Osteoblast (primary cell): ENCODE results near the gene CKAP2L. TPM values are rescaled to one million over a fixed set of nuclear protein-coding genes. Genes with fewer than 3 reads are reported as not detected.
A peak's percentile ranks its signal among the peaks of the same experiment; 100 is the strongest.

Source experiments
- DNase-seq: peaks from one replicate; pipeline ENCODE4 v3.0.0; 2011; ENCODE audit warnings: low spot score, mixed read lengths; ENCODE audit not compliant: insufficient read length; ENCODE audit errors: missing footprints
- H2AFZ ChIP-seq: 2 replicates; pipeline ENCODE4 v1.6.0; 2011; ENCODE audit warnings: mild to moderate bottlenecking, low read length
- H3K27ac ChIP-seq: 2 replicates; pipeline ENCODE4 v1.5.1; 2011; ENCODE audit warnings: mild to moderate bottlenecking, low read depth, low read length, moderate library complexity
- H3K27me3 ChIP-seq: 2 replicates; pipeline ENCODE4 v1.6.0; 2012; ENCODE audit warnings: mild to moderate bottlenecking, control low read depth, inconsistent platforms, low read length, moderate library complexity; ENCODE audit not compliant: insufficient read depth
- H3K36me3 ChIP-seq: 2 replicates; pipeline ENCODE4 v1.5.1; 2011; ENCODE audit warnings: mild to moderate bottlenecking, low read length, control low read depth, moderate library complexity; ENCODE audit not compliant: insufficient read depth
- H3K4me1 ChIP-seq: 2 replicates; pipeline ENCODE4 v1.5.1; 2011; ENCODE audit warnings: mild to moderate bottlenecking, low read length, control low read depth, moderate library complexity; ENCODE audit not compliant: insufficient read depth
- H3K4me2 ChIP-seq: 2 replicates; pipeline ENCODE4 v1.6.0; 2011; ENCODE audit warnings: mild to moderate bottlenecking, low read length; ENCODE audit not compliant: insufficient read depth
- H3K4me3 ChIP-seq: fragments of 200-600 bp; sonication (generic); 3 replicates; pipeline ENCODE4 v1.5.1; 2012; ENCODE audit warnings: mild to moderate bottlenecking, low read length, inconsistent platforms; ENCODE audit not compliant: insufficient read depth
- H3K79me2 ChIP-seq: 2 replicates; pipeline ENCODE4 v1.6.0; 2012; ENCODE audit warnings: mild to moderate bottlenecking, low read length, control low read depth, inconsistent platforms; ENCODE audit not compliant: insufficient read depth
- H3K9me3 ChIP-seq: 2 replicates; pipeline ENCODE4 v1.5.1; 2011; ENCODE audit warnings: low read depth, low read length, control low read depth
- H4K20me1 ChIP-seq: 2 replicates; pipeline ENCODE4 v1.6.0; 2012; ENCODE audit warnings: mild to moderate bottlenecking, low read length, control low read depth; ENCODE audit not compliant: insufficient read depth
- total RNA-seq: library from RNA; depleted of rRNA; stranded (reverse); fragments of >200 nt; gene quantifications from 2 replicates; pipeline ENCODE4 v1.2.3, GENCODE V29; 2012
- TF ChIP-seq, protein P1 (sequence below): IDR thresholded peaks from 2 replicates; pipeline ENCODE4 v1.5.1; 2011; ENCODE audit warnings: mild to moderate bottlenecking, low read depth, low read length, moderate library complexity; ENCODE audit errors: extremely low read depth

Gene CKAP2L
- total RNA-seq, 1 donor = 1.1 TPM

GRCh38 chr2:112794131-112794733 is 29.8 kb upstream of the CKAP2L start:
- Histone ChIP-seq H3K4me3 (no peak overlapping the region), H3K27ac (peak overlapping the region; percentile 88), H3K9me3 (no peaks in the 10 kb centered on the region), H3K4me1 (peaks cover 16% of the 10 kb centered on the region), H4K20me1 (no peaks in the 10 kb centered on the region), H3K79me2 (no peaks in the 10 kb centered on the region), H3K27me3 (no peaks in the 10 kb centered on the region), H2AFZ (peak overlapping the region; percentile 1), H3K4me2 (peak overlapping the region; percentile 1), H3K36me3 (no peaks in the 10 kb centered on the region)
- TF ChIP-seq, protein P1, sequence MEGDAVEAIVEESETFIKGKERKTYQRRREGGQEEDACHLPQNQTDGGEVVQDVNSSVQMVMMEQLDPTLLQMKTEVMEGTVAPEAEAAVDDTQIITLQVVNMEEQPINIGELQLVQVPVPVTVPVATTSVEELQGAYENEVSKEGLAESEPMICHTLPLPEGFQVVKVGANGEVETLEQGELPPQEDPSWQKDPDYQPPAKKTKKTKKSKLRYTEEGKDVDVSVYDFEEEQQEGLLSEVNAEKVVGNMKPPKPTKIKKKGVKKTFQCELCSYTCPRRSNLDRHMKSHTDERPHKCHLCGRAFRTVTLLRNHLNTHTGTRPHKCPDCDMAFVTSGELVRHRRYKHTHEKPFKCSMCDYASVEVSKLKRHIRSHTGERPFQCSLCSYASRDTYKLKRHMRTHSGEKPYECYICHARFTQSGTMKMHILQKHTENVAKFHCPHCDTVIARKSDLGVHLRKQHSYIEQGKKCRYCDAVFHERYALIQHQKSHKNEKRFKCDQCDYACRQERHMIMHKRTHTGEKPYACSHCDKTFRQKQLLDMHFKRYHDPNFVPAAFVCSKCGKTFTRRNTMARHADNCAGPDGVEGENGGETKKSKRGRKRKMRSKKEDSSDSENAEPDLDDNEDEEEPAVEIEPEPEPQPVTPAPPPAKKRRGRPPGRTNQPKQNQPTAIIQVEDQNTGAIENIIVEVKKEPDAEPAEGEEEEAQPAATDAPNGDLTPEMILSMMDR = no peak
- no peak for DNase-seq

DNA sequence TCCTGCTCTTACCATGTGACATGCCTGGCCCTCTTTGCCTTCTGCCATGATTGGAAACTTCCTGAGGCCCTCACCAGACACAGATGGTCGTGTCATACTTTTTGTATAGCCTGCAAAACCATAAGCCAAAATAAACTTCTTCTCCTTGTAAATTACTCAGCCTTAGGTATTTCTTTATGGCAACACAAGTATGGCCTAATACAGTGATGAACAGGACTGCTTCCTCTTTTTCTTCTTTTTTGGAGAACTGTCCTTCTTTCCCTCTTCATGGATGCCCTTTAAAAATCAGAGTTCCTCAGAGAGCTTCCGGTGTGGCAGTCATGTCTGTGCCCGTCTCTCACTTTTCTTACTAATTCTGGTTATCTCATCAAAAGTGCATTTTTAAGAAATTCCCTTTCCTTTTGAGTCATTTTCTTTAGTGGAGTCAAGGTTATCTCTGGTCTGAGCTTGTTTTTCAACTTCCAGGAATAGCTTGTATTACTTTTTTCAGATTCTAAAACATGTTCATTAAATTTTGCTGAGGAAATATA is 29.1 kb upstream of the CKAP2L start:
- TF ChIP-seq, protein P1 = no peak
- no peak for DNase-seq
- H3K4me2 ChIP-seq = no peak overlapping the region
- peaks cover 16% of the 10 kb centered on the region for H3K4me1 ChIP-seq
- H3K4me3 ChIP-seq = no peak overlapping the region
- H3K27ac ChIP-seq = peak overlapping the region; percentile 88
- no peaks in the 10 kb centered on the region for H3K79me2 ChIP-seq
- no peaks in the 10 kb centered on the region for H3K36me3 ChIP-seq
- H2AFZ ChIP-seq = peak overlapping the region; percentile 63
- no peaks in the 10 kb centered on the region for H3K27me3 ChIP-seq
- no peaks in the 10 kb centered on the region for H3K9me3 ChIP-seq
- no peaks in the 10 kb centered on the region for H4K20me1 ChIP-seq

DNA sequence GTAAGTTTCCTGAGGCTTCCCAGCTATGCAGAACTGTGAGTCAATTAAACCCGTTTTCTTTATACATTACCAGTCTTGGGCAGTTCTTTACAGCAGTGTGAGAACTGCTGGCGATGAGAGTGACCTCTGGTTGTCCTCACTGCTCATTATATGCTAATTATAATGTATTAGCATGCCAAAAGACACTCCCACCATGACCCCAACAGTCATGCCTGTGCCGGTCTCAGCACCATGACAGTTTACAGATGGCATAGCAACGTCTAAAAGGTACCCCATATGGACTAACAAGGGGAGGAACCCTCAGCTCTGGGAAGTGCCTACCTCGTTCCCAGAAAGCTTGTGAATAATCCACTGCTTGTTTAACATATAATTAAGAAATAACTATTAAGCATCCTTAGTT is 28.0 kb upstream of the CKAP2L start:
- Histone ChIP-seq H3K9me3 (no peaks in the 10 kb centered on the region), H3K27ac (no peak overlapping the region), H4K20me1 (no peaks in the 10 kb centered on the region), H3K4me2 (no peak overlapping the region), H3K4me3 (no peak overlapping the region), H3K36me3 (no peaks in the 10 kb centered on the region), H3K27me3 (no peaks in the 10 kb centered on the region), H3K4me1 (peaks cover 16% of the 10 kb centered on the region), H2AFZ (no peak overlapping the region), H3K79me2 (no peaks in the 10 kb centered on the region)
- TF ChIP-seq, protein P1 = no peak
- DNase-seq = no peak

GRCh38 chr2:112791693-112792230 is 27.4 kb upstream of the CKAP2L start:
- Histone ChIP-seq H2AFZ (no peak overlapping the region), H3K36me3 (no peaks in the 10 kb centered on the region), H3K4me2 (no peak overlapping the region), H3K9me3 (no peaks in the 10 kb centered on the region), H3K27ac (no peak overlapping the region), H3K4me3 (no peak overlapping the region), H3K4me1 (peaks cover 16% of the 10 kb centered on the region), H4K20me1 (no peaks in the 10 kb centered on the region), H3K79me2 (no peaks in the 10 kb centered on the region), H3K27me3 (no peaks in the 10 kb centered on the region)
- DNase-seq = no peak
- TF ChIP-seq, protein P1 = no peak
